Bronchial epithelial cell (primary cell): ENCODE results near the gene HCFC1. TPM values are rescaled to one million over a fixed set of nuclear protein-coding genes. Genes with fewer than 3 reads are reported as not detected.
"Not testable (repeated sequence)": the region's sequence is repeated elsewhere in the genome, so short reads cannot be mapped to it uniquely, and the experiment has no call there.

Source experiments
- DNase-seq: peaks from one replicate; pipeline ENCODE4 v3.0.0-alpha.2; 2010; ENCODE audit warnings: low read depth
- FAIRE-seq: peaks from 2 replicates; lab custom pipeline; 2011; peaks lifted over from hg19 to GRCh38; lab: Jason Lieb, UNC
- H3K27me3 ChIP-seq: 2 replicates; pipeline ENCODE4 v1.5.1; 2011; ENCODE audit warnings: low read length; ENCODE audit not compliant: control insufficient read depth, insufficient read depth
- H3K36me3 ChIP-seq: 2 replicates; pipeline ENCODE4 v1.5.1; 2011; ENCODE audit warnings: low read length; ENCODE audit not compliant: control insufficient read depth, insufficient read depth
- H3K4me3 ChIP-seq: 2 replicates; pipeline ENCODE4 v1.5.1; 2011; ENCODE audit warnings: mild to moderate bottlenecking, low read depth, low read length, control low read depth
- total RNA-seq: library from RNA; depleted of rRNA; stranded (reverse); fragments of >200 nt; gene quantifications from 2 replicates; pipeline ENCODE4 v1.2.1, GENCODE V29; 2014
- TF ChIP-seq, protein P1 (sequence below): IDR thresholded peaks from 2 replicates; pipeline ENCODE4 v1.5.1; 2011; ENCODE audit warnings: mild to moderate bottlenecking, moderate library complexity, low read length, control low read depth, inconsistent platforms; ENCODE audit not compliant: insufficient read depth, severe bottlenecking

The HCFC1 gene
- total RNA-seq, 1 donor from 2014 or later: 5.5 TPM

DNA sequence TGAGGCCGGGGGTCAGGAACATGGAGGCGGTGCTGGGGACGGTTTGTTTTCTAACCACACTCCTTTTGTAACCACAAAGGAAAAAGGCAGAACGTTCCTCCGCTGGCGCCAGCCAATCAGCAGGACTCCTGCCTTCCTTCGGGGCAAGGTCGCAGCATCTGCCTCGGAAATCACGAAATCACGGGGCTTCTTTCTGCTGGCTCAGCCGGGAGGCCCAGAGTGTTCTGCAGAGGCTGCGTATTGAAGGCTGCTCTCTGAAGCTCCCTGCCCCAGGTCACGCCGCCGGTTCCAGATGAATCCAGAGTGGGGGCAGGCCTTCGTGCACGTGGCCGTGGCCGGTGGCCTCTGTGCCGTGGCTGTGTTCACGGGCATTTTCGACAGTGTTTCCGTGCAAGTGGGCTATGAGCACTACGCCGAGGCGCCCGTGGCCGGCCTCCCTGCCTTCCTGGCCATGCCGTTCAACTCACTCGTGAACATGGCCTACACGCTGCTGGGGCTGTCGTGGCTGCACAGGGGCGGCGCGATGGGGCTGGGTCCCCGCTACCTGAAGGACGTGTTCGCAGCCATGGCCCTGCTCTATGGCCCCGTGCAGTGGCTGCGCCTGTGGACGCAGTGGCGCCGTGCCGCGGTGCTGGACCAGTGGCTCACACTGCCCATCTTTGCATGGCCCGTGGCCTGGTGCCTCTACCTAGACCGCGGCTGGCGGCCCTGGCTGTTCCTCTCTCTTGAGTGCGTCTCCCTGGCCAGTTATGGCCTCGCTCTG lies 10.3 kb upstream of the HCFC1 start:
- DNase-seq: no peak
- FAIRE-seq: no peak
- Histone ChIP-seq H3K27me3 (no peaks in the 10 kb centered on the region), H3K36me3 (no peaks in the 10 kb centered on the region), H3K4me3 (no peak overlapping the region)
- TF ChIP-seq, protein P1, sequence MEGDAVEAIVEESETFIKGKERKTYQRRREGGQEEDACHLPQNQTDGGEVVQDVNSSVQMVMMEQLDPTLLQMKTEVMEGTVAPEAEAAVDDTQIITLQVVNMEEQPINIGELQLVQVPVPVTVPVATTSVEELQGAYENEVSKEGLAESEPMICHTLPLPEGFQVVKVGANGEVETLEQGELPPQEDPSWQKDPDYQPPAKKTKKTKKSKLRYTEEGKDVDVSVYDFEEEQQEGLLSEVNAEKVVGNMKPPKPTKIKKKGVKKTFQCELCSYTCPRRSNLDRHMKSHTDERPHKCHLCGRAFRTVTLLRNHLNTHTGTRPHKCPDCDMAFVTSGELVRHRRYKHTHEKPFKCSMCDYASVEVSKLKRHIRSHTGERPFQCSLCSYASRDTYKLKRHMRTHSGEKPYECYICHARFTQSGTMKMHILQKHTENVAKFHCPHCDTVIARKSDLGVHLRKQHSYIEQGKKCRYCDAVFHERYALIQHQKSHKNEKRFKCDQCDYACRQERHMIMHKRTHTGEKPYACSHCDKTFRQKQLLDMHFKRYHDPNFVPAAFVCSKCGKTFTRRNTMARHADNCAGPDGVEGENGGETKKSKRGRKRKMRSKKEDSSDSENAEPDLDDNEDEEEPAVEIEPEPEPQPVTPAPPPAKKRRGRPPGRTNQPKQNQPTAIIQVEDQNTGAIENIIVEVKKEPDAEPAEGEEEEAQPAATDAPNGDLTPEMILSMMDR: no peak

DNA sequence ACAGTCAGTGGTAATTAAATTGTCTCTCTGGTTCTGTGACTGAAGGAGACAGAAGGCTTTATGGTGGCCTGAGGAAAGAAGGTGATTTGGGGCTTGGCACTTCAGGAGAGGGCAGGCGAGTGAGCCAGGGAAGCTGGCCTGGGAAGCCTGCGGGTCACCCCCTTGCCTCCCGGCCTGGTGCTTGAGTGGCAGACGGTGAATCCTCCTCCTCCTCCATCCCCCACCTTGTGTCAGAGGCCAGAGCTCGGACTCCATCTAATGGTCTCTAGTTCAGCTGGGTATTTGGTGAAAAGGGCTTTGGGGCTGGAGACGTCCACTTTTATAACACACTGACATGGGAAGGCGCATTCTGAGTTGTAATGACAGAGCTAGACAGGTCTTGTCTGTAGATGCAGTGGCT lies 9.6 kb upstream of the HCFC1 start:
- no peaks in the 10 kb centered on the region for H3K36me3 ChIP-seq
- no peak for FAIRE-seq
- TF ChIP-seq, protein P1: no peak
- H3K4me3 ChIP-seq: no peak overlapping the region
- no peaks in the 10 kb centered on the region for H3K27me3 ChIP-seq
- DNase-seq: no peak

DNA sequence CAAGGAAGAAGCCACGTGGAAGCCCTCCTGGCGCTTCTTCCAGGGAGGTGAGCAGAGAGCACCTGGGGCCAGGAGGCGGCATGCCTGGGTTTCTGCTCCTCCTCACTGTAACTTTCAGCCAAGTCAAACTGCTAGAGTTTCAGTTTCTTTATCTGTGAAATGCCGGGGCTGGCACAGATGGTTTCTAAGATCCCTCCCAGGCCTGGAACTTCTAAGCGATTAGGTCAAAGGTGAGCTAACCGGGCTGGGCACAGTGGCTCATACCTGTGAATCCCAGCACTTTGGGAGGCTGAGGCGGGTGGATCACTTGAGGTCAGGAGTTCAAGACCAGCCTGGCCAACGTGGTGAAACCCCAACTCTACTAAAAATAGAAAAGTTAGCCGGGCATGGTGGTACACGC lies 8.8 kb upstream of the HCFC1 start:
- H3K4me3 ChIP-seq, H3K36me3 ChIP-seq, H3K27me3 ChIP-seq, DNase-seq, FAIRE-seq: not testable (repeated sequence)

DNA sequence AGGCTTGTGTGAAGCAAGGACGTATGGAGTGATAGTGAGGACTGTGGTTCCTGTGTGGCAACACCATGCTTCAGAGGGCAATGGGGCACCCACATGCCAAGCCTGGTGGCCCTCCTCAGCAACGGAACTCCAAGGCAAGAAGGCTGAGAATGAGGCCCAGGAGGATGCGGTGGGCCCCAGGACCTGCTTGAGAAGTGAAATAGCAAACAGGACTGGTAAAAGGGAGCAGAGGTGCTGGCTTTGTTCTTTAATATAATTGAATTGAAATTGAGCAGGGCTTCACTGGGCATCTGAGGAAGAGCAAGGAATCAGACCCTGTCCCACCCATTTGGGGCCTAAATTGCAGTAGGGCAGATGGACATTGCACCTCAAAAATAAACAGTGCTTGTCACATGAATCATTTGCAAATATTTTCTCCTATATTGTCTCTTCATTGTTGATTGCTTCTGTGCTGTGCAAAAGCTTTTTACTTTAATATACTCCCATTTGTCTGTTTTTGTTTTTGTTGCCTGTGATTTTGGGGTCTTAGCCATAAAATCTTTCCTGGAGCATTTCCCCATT lies 3.2 kb upstream of the HCFC1 start:
- no peaks in the 10 kb centered on the region for H3K27me3 ChIP-seq
- no peak for FAIRE-seq
- no peak for DNase-seq
- TF ChIP-seq, protein P1: no peak
- H3K4me3 ChIP-seq: no peak overlapping the region
- H3K36me3 ChIP-seq: no peaks in the 10 kb centered on the region

DNA sequence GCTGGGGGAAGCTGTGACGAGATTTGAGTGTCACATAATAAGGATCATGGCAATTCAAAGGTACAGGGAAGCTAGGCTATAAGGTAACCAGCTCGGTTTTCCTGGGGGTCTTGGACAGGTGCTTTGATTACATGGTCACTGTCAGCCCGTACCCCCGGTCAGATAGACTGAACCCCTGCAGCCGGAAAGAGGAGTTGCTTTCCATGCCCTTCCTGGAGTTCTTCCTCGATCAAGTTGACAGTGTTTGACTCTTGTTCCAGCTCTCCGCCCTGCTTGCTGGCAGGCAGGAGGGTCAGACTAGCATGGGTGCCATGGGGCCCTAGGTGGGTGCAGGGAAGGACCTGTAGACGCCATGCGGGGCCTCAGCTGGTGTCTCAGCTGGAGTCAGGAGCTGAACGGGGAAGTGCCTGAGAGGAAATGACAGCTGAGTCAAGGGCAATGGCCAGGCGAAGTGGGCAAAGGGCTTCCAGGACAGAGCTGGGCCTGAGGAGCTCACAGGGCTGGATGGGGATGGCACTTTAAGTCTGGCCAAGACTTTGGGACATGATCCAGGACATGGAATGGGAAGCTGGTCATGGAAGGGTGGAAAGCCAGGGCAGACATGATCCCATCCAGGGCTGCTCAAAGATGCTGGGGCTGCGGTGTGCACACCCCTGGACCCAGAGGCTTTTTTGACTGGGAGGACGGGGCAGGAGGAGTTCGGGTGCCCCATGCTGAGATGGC lies 2.5 kb upstream of the HCFC1 start:
- no peak overlapping the region for H3K4me3 ChIP-seq
- no peak for FAIRE-seq
- DNase-seq: no peak
- H3K36me3 ChIP-seq: no peaks in the 10 kb centered on the region
- H3K27me3 ChIP-seq: no peaks in the 10 kb centered on the region
- TF ChIP-seq, protein P1: no peak

DNA sequence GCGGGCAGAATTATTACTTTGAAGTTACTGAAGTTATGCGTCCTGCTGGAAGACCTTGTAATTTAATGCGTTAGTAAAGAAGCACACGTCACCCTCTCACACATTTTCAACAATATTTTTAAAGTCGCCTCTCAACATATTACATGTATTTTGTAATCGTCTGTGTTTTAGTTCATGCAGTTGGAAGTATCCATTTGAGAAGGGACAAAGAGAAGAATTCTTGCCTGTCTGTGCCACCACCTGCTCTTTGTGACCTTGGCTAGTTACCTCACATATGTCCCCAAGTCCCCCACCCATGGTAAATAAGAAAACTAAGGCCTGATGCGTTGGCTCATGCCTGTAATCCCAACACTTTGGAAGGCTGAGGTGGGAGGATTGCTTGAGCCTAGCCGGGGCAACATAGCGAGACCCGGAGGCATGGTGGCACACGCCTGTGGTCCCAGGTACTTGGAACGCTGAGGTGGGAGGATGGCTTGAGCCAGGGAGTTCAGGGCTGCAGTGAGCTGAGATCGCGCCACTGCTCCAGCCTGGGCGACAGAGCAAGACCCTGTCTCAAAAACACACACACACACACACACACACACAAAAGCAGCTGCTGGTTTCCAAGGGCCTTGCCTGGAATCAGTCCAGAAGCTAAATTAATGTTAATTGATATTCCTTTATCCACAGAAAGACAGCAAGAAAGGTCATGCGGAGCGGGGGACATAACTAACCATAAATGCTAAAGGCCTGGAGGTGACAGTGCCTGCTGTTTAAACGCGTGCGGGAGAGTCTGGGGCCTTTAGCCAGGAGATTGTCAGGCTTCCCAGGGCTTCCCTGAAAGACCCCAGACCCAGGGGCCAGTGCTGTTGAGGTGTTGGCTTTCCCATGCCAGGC lies 1.7 kb upstream of the HCFC1 start:
- TF ChIP-seq, protein P1: no peak
- Histone ChIP-seq H3K36me3 (no peaks in the 10 kb centered on the region), H3K27me3 (no peaks in the 10 kb centered on the region), H3K4me3 (peak overlapping the region; percentile 80)
- peak; percentile 22 for DNase-seq
- FAIRE-seq: no peak
